ENCODE measurements around the gene OGDH.
"Not testable (repeated sequence)": the region's sequence is repeated elsewhere in the genome, so short reads cannot be mapped to it uniquely, and the experiment has no call there.

Gene OGDH

DNA sequence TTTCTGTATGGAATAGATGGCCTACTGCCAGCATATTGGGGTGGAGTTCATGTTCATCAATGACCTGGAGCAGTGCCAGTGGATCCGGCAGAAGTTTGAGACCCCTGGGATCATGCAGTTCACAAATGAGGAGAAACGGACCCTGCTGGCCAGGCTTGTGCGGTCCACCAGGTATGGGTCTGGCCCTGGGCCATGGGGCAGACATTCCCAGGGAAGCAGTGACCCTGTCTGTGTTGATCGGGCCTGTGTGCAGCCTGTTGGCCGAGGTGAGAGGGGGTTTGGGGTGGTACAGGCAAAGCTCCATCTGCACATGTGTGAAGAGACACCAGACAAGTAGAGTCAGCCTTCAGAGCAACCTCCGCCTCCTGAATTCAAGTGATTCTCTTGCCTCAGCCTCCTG lies 67.3 kb downstream of the OGDH start:
- DNase-seq = no peak

DNA sequence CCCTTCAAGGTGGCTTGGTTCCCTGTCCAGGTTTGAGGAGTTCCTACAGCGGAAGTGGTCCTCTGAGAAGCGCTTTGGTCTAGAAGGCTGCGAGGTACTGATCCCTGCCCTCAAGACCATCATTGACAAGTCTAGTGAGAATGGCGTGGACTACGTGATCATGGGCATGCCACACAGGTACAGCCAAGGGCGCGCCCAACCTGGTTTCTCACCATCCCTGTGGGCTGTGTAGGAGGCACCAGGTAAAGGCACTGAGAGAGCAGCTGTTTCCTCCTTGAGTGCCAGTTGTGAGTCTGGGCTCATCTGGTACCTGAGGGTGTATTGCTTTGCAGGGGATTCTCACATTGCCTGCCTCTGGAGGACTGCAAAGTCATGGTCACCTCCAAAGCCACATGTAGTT lies 68.0 kb downstream of the OGDH start:
- DNase-seq = no peak

DNA sequence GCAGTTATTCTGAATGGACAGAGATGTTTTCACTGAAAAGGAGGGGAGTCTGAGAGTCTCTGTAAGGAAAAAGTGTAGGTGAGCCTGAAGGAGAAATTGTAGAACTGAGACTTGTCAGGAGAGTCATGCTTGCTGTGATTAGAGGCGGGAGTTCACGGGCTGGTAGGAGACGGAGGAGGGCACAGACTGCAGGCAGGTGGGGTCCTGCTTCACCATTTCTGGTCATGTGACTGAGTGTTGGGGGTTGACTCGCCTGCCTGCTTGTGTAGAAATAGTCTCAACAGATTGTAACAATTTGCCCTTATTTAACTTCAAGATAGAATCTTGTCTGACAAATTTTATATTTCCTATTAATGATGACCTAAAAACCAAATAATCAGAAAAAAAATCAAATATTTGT lies 70.3 kb downstream of the OGDH start:
- no peak for DNase-seq

DNA sequence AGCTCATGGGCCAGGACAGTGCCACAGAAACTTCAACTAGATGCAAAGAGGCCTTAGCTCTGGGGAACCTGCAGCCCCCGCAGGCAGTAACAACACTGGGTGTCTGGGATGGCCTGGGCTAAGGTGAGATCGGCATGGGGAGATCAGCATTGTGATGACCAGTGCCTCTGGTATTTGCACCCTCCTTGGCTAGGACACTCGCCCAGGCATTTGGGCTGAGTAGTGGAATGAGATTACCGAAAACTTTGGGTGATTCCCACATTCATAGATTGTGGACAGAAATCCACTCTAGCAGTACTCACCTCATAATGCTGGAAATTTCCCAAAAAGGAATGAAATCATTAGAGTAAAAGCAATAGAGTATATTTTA lies 71.7 kb downstream of the OGDH start:
- no peak for DNase-seq

DNA sequence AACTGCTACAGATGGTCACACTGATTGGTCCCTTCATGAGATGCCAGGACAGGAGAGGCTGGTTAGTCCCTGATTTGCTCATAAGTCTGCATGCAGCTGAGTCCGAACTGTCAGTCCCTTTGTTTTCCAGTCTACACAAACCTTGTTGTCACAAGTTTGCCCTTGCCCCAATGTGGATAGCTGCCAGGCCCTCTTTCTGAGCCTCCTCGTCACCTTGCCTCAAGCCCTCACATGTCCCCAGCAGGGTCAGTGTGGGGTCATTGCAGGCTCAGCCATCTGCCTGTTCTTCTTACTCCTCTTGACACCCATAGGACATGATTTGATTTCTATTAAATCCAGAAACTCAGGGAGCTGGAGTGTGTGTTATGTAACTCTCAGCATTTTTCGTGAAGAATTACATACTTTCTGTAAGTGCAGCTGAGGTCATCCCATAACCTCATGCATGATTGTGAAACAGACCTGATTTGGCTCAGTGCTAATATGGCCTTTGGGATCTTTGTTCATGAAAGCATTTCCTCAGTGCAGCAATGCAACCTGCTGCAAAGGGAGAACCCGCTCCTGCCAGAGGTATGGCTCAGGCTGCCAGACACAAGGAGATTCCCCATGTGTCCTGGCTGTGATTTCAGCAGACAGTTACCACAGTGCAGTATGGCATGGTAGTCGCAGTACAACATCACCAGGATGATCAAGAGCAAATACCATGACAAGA lies 72.2 kb downstream of the OGDH start:
- DNase-seq = no peak

DNA sequence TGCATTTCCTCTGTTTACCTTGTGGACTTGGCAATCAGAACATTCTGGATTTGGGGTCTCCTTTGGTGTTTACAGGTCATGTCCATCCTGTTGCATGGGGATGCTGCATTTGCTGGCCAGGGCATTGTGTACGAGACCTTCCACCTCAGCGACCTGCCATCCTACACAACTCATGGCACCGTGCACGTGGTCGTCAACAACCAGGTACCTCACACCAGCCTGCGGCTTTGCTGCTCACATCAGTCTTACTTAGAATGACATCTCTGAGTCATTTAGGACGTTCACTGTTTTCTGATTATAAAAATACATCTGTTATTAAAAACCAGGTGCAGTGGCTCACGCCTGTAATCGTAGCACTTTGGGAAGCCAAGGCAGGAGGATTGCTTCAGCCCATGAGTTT lies 75.2 kb downstream of the OGDH start:
- DNase-seq = no peak

DNA sequence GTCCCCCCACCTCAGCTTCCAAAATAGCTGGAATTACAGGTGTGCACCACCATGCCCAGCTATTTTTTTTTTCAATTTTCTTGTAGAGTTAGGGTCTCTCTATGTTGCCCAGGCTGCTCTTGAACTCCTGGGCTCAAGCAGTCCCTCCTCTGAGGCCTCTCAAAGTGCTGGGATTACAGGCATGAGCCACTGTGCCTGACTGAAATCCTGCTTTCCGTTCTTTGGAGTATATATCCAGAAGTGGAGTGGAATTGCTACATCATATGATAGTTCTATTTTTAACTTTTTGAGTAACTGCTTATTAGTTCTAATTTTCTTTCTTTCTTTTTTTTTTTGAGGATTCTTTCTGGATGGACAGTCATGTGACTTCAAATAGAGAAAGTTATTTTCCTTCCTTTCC lies 79.3 kb downstream of the OGDH start:
- DNase-seq = no peak

DNA sequence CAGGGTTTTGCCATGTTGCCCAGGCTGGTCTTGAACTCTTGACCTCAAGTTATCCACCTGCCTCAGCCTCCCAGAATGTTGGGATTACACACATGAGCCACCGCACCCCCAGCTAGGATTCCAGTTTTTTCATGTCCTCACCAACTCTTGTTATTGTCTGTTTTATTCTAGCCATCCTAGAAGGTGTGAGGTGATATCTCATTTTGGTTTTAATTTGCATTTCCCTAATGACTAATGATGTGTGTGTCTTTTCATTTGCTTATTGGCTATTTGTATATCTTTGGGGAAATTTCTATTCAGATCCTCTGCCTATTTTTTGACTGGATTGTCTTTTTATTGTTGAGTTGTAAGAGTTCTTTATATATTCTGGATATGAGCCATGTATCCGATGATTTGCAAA lies 83.0 kb downstream of the OGDH start:
- no peak for DNase-seq

DNA sequence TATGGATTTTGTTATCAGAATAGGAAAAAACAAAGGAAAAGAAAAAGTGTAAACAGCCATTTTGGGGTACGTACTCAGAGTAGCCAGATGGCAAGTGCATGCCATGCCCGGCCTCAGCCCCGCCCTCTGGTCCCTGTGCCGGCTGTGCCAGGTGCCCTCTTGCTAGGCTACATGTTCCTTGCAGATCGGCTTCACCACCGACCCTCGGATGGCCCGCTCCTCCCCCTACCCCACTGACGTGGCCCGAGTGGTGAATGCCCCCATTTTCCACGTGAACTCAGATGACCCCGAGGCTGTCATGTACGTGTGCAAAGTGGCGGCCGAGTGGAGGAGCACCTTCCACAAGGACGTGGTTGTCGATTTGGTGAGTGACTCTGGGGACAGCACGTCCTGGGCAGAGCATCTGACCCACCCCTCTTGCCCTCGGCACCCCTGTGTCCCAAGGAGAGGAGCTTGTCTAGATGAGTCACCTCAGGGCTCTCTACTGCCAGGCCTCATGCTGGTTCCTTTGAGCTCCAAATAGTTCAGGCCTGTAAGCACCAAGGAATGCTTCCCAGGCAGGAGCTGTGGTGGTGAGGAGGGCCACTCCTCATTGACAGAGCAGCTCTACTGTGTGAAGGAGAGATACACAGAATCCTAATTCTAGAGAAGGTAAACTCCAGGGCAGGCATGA lies 87.3 kb downstream of the OGDH start:
- no peak for DNase-seq

DNA sequence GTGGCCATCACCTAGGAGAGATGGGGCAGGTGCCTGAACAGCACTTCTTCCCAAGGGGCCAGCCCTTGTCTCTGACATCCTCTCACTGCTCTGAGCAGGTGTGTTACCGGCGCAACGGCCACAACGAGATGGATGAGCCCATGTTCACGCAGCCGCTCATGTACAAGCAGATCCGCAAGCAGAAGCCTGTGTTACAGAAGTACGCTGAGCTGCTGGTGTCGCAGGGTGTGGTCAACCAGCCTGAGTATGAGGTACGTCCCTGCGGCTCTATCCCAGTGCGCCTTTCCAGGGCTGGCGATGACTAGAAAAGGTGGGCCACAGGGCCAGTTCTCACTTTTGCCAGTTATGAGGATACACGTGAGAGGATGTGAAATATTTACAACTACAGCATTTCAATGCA lies 87.9 kb downstream of the OGDH start:
- no peak for DNase-seq

DNA sequence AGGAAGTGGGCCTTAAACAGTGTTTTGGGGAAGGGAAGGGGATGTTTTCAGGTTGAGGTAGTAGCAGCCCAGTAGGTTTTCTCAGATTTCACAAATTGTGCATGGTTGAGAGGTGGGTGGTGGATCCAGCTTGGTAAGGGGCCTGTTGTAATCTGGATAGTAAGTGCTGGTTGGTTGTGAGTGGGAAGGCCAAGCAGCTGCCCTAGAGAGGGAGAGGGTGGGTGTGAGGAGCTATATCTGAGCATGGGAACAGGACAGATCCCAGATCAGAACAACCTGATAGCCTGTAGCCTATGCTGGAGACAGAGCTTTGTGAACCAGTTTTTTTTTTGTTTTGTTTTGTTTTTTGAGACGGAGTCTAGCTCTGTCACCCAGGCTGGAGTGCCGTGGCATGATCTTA lies 88.3 kb downstream of the OGDH start:
- no peak for DNase-seq

DNA sequence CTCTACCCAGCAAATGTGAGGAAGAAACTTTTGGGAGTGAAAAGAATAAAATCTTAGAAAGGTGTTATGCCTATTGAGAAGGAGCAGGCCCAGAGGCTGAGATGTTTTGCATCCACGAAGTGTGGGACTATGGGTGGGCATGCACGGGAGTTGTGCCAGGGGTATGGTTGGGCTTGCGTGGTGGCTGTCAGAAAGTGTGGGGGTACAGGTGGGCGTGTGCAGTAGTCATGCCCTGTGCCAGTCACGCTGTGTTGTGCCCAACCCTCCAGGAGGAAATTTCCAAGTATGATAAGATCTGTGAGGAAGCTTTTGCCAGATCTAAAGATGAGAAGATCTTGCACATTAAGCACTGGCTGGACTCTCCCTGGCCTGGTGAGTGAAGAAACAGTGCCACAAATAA lies 89.3 kb downstream of the OGDH start:
- no peak for DNase-seq

DNA sequence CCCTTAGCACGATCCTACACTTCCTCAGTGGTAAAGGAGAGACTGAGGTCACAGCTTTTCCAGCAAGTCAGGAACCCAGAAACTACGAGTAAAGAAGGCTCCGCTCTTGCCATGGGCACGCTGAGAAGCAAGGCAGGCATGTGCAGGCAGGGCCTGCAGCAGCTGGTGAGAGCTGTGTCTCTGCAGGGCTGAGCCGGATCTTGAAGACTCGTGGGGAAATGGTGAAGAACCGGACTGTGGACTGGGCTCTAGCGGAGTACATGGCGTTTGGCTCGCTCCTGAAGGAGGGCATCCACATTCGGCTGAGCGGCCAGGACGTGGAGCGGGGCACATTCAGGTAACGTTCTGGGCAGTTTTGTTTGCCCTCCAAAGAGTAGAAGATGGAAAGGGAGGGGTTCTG lies 90.3 kb downstream of the OGDH start:
- DNase-seq = no peak

DNA sequence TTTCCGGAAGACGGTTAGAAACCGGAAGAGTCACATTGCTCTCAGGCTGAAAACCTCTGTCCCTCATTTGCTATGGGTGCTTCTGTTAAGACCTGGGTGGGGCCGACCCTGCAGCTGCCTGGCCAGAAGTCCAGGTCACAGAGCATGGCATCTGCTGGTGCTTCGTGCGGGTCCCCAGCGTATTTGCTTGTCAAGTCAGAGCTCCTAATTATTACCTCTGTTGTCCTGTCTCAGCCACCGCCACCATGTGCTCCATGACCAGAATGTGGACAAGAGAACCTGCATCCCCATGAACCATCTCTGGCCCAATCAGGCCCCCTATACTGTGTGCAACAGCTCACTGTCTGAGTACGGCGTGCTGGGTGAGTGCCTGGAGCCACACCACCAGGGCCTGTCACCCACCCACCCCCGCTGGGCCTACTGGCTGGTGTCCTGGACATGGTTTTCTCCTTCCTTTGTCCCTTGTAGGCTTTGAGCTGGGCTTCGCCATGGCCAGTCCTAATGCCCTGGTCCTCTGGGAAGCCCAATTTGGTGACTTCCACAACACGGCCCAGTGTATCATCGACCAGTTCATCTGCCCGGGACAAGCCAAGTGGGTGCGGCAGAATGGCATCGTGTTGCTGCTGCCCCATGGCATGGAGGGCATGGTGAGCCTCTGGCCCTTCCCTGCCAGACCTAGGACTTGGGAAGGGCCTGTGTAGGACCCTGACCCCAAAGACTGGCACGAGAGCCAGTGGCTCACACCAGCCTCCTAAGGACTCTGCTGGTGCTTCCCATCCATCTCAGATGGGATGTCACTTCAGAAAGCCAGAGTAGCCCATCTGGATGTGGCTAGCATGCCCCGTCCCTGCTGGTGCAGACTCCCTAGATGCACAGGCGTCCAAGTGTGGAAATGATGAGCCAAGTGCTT lies 91.0 kb downstream of the OGDH start:
- DNase-seq = no peak

DNA sequence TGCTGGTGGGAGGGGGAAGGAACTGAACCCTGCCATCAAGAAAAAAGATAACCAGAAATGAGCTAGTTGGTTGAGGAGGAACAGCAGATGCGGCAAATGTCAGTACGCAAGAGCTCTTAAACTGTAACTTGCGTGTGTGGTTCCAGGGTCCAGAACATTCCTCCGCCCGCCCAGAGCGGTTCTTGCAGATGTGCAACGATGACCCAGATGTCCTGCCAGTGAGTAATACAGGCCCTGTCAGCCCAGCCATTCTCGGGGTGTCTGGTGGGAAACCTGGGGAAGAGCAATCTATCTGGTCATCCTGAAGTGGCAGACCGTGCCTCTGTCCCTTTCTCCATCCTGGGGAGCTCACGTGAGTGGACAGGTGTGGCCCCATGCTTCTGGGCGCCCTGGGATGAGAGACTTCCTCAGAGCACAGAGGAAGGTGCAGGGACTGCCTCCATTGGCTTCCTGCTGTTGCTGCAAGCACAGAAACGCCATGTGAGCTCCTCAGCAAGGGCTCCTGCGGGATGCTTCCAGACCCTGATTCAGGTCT lies 91.7 kb downstream of the OGDH start:
- DNase-seq = no peak

DNA sequence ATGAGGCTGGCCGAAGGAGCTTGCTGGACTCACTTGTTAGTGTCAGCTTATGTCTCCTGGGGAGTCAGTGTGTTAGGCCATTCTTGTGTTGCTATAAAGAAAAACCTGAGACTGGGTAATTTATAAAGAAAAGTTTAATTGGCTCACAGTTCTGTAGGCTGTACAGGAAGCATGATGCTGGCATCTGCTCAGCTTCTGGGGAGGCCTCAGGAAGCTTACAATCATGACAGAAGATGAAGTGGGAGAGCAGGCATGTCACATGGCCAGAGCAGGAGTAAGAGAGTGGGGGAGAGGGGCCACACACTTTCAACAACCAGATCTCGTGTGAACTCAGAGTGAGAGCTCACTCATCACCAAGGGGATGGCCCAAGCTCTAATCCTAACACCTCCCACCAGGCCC lies 93.2 kb downstream of the OGDH start:
- DNase-seq = not testable (repeated sequence)

DNA sequence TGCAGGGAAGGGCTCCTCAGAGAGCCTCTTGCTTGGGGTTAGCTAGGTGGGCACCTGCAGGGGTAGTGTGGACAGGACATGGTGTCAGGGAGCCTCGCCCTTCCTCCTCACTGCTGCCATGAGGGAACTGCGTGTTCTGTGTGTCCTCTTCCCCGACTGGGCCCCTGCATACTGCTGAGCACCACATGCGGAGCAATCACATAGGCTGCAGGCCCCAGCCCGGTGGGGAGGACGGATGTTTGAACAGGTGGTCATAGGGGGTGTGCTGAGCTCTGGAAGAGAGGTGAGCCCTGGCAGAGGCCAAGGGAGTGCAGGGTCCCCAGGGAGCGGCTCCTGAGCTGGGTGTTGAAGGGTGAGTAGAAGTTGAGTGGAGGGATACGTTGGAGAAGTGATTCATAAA lies 93.9 kb downstream of the OGDH start:
- DNase-seq = no peak

DNA sequence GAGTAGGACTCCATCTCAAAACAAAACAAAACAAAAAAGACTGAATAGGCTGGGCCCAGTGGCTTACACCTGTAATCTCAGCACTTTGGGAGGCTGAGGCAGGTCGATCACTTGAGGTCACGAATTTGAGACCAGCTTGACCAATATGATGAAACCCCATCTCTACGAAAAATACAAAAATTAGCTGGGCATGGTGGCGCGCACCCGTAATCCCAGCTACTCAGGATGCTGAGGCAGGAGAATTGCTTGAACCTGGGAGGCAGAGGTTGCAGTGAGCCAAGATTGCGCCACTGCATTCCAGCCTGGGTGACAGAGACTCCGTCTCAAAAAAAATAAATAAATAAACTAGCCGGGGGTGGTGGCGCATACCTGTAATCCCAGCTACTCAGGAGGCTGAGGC lies 97.0 kb downstream of the OGDH start:
- not testable (repeated sequence) for DNase-seq

DNA sequence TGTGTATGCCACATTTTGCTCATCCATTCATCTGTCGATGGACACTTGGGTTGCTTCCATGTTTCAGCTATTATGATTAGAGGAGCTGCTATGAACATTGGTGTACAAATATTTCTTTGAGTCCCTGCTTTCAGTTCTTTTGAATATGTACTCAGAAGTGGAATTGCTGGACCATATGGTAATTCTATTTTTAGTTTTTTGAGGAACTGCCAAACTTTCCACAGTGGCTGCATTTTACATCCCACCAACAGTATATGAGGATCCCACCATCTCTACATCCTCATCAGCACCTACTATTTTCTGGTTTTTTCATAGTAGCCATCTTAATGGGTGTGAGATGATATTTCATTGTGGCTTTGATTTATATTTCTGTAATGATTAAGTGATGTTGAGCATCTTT lies 97.5 kb downstream of the OGDH start:
- no peak for DNase-seq

DNA sequence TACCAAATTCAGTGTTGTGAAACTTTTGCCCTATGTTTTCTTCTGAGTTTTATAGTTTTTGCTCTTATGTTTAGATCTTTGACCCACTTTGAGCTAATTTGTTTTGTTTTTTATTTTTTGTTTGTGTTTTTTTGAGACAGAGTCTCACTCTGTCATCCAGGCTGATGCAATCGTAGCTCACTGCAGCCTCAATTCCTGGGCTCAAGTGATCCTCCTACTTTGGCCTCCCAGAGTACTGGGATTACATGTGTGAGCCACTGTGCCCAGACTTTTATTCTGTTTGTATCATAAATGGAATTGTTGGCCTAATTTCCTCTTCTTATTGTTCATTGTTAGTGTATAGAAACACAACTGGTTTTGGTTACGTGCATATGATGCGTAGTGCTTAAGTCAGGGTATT lies 99.0 kb downstream of the OGDH start:
- DNase-seq = no peak

DNA sequence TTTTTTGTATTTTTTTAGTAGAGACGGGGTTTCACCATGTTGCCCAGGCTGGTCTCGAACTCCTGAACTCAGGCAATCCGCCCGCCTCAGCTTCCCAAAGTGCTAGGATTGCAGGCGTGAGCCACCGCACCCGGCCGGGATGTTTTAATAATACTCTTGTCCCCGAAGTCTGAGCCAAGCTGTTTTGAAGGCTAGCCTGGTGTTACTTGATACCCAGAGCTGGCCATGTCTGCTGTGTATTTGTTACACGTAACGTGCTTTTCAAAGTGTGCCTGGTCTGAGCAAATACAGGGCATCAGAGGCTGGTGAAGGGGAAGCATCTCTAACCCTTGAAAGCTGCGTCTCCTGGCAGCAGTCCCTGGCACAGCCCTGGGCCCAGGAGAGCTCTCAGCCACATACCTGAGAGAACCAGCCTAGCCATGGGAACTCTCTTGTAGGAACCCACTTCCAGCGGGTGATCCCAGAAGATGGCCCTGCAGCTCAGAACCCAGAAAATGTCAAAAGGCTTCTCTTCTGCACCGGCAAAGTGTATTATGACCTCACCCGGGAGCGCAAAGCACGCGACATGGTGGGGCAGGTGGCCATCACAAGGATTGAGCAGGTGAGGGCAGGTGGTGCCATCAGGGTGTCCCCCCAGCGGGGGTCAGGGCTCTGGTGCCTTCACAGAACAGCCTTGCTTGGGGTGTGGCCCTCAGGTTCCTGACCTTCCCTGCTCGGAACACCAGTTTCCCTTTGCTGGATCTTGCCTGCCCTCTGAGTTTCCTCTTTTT lies 100.5 kb downstream of the OGDH start:
- DNase-seq = no peak

DNA sequence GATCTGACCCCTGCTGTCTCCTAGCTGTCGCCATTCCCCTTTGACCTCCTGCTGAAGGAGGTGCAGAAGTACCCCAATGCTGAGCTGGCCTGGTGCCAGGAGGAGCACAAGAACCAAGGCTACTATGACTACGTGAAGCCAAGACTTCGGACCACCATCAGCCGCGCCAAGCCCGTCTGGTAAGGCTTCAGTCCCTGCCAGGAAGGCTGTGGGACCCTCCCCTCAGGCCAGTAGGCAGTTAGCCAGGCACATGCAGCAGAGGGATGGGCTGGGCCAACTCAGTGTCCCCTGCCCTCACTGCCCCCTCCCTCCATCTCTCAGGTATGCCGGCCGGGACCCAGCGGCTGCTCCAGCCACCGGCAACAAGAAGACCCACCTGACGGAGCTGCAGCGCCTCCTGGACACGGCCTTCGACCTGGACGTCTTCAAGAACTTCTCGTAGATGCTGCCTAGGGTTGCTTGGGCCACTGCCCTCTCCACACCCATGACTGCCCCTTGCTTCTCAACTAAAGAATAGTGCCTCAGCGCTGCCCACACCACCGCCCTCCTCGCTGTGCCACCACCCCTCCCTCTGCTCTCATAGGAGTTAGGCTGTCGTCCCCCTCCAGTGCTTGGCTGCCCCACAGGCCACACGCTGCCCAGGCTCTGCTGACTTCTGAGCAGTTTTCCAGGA lies 101.3 kb downstream of the OGDH start:
- DNase-seq = no peak

Measured in activated CD4-positive, alpha-beta T cell treated with anti-CD3 and anti-CD28 coated beads for 1 hour (primary cell).